Measurements from ENCODE around the gene IVNS1ABP.
"Not testable (repeated sequence)": the region's sequence is repeated elsewhere in the genome, so short reads cannot be mapped to it uniquely, and the experiment has no call there.

The IVNS1ABP gene

DNA sequence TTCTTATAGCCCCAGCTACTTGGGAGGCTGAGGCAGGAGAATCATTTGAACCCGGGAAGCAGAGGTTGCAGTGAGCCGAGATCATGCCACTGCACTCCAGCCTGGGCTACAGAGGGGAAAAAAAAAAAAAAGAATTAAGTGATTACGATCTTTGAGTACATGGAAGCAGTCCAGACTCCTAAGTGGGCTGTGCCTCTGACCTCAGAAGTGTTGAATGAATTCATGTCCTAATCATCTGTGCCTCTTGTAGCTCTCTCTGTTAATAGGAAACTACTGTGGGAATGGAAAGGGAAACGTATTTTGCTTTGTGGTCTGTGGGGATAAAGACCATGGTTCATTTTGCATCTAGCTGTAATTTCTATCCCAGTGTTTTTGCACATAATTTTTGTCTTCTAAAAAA is 8.4 kb upstream of the IVNS1ABP start:
- no peaks in the 10 kb centered on the region for H3K36me3 ChIP-seq (ENCODE audit: control insufficient read depth, insufficient read depth, low read length)
- no peaks in the 10 kb centered on the region for H3K27me3 ChIP-seq (replicated peaks; ENCODE audit: control insufficient read depth, insufficient read depth, low read length)
- H3K4me3 ChIP-seq (replicated peaks; ENCODE audit: low read depth, low read length) = no peak overlapping the region
- DNase-seq (ENCODE audit: extremely low read depth, insufficient read length) = no peak
- TF ChIP-seq, protein P1, sequence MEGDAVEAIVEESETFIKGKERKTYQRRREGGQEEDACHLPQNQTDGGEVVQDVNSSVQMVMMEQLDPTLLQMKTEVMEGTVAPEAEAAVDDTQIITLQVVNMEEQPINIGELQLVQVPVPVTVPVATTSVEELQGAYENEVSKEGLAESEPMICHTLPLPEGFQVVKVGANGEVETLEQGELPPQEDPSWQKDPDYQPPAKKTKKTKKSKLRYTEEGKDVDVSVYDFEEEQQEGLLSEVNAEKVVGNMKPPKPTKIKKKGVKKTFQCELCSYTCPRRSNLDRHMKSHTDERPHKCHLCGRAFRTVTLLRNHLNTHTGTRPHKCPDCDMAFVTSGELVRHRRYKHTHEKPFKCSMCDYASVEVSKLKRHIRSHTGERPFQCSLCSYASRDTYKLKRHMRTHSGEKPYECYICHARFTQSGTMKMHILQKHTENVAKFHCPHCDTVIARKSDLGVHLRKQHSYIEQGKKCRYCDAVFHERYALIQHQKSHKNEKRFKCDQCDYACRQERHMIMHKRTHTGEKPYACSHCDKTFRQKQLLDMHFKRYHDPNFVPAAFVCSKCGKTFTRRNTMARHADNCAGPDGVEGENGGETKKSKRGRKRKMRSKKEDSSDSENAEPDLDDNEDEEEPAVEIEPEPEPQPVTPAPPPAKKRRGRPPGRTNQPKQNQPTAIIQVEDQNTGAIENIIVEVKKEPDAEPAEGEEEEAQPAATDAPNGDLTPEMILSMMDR (IDR thresholded peaks at IDR 0.05; ENCODE audit: insufficient read depth, low read length, poor library complexity, severe bottlenecking) = no peak

DNA sequence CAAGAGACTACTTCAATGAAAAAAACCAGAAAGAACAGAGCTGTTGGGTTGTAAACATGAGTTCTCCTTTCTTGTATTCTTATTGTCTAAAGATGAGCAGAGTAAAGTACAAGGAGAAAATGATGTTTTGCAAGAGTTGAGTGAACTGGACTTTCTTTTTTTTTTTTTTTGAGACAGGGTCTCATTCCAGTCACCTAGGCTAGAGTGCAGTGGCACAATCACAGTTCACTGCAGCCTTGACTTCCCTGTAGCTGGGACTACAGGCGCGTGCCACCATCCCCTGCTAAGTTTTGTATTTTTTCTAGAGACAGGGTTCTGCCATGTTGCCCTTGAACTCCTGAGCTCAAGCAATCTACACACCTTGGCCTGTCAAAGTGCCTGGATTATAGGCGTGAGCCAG is 7.1 kb upstream of the IVNS1ABP start:
- TF ChIP-seq, protein P1 (IDR thresholded peaks at IDR 0.05; ENCODE audit: insufficient read depth, low read length, poor library complexity, severe bottlenecking) = no peak
- Histone ChIP-seq H3K4me3 (replicated peaks; ENCODE audit: low read depth, low read length) (no peak overlapping the region), H3K36me3 (ENCODE audit: control insufficient read depth, insufficient read depth, low read length) (no peaks in the 10 kb centered on the region), H3K27me3 (replicated peaks; ENCODE audit: control insufficient read depth, insufficient read depth, low read length) (no peaks in the 10 kb centered on the region)
- DNase-seq (ENCODE audit: extremely low read depth, insufficient read length) = no peak

DNA sequence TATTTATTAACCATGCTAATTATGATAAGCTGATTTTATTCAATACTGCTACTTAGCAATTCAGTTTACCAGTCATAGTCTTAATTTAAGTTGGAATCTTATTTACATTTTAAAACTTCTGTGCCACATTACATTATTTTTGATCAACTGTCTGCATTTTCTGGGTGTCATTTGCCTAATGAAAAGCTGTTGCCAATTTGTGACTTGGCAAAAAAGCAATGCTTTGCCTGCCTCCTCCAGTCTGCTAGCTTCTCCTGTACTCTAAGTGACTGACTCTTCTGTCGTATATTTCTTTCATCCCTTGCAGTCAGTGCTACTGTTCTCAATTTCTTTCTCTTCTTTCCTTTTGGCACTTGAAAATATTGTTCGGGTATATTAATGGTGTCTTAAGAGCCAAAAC is 5.6 kb upstream of the IVNS1ABP start:
- TF ChIP-seq, protein P1 (IDR thresholded peaks at IDR 0.05; ENCODE audit: insufficient read depth, low read length, poor library complexity, severe bottlenecking) = no peak
- no peak for DNase-seq (ENCODE audit: extremely low read depth, insufficient read length)
- no peaks in the 10 kb centered on the region for H3K36me3 ChIP-seq (ENCODE audit: control insufficient read depth, insufficient read depth, low read length)
- H3K4me3 ChIP-seq (replicated peaks; ENCODE audit: low read depth, low read length) = no peak overlapping the region
- H3K27me3 ChIP-seq (replicated peaks; ENCODE audit: control insufficient read depth, insufficient read depth, low read length) = no peaks in the 10 kb centered on the region

DNA sequence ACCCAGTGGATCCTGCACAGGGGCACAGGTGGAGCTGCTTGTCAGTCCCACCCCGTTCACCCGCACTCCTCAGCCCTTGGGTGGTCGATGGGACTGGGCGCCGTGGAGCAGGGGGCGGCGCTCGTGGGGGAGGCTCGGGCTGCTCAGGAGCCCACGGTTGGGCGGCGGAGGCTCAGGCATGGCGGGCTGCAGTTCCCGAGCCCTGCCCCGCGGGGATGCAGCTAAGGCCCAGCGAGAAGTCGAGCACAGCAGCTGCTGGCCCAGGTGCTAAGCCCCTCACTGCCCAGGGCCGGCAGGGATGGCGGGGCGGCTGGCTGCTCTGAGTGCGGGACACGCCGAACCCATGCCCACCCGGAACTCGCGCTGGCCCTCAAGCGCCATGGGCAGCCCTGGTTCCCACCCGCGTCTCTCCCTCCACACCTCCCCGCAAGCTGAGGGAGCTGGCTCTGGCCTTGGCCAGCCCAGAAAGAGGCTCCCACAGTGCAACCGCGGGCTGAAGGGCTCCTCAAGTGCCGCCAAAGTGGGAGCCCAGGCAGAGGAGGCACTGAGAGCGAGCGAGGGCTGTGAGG is 4.7 kb upstream of the IVNS1ABP start:
- not testable (repeated sequence) for H3K36me3 ChIP-seq (ENCODE audit: control insufficient read depth, insufficient read depth, low read length); H3K4me3 ChIP-seq (replicated peaks; ENCODE audit: low read depth, low read length); DNase-seq (ENCODE audit: extremely low read depth, insufficient read length); H3K27me3 ChIP-seq (replicated peaks; ENCODE audit: control insufficient read depth, insufficient read depth, low read length)

DNA sequence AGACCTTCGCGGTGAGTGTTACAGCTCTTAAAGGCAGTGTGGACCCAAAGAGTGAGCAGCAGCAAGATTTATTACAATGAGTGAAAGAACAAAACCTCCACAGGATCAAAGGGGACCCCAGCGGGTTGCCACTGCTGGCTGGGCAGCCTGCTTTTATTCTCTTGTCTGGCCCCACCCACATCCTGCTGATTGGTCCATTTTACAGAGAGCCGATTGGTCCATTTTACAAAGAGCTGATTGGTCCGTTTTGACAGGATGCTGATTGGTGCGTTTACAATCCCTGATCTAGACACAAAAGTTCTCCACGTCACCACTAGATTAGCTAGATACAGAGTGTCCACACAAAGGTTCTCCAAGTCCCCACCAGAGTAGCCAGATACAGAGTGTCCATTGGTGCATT is 4.1 kb upstream of the IVNS1ABP start:
- not testable (repeated sequence) for H3K27me3 ChIP-seq (replicated peaks; ENCODE audit: control insufficient read depth, insufficient read depth, low read length); H3K36me3 ChIP-seq (ENCODE audit: control insufficient read depth, insufficient read depth, low read length); H3K4me3 ChIP-seq (replicated peaks; ENCODE audit: low read depth, low read length); DNase-seq (ENCODE audit: extremely low read depth, insufficient read length)

DNA sequence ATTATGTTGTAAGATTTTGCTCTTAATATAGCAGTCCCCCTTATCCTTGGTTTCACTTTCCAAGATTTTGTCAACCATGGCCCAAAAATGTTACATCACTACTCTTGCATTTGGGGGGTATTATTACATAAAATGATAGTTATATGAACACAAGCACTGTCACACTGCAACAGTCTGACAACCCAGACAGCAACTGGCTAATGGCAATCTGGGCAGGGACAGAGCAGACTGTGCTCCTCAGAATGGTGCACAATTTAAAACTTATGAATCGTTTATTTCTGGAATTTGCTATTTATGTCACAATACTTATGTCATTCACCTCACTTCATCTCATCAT is 2.1 kb upstream of the IVNS1ABP start:
- DNase-seq (ENCODE audit: extremely low read depth, insufficient read length) = no peak

More for the DNA sequence above, 2.1 kb upstream of the IVNS1ABP start:
- no peaks in the 10 kb centered on the region for H3K36me3 ChIP-seq (ENCODE audit: control insufficient read depth, insufficient read depth, low read length)
- TF ChIP-seq, protein P1 (IDR thresholded peaks at IDR 0.05; ENCODE audit: insufficient read depth, low read length, poor library complexity, severe bottlenecking) = no peak
- H3K4me3 ChIP-seq (replicated peaks; ENCODE audit: low read depth, low read length) = no peak overlapping the region
- no peaks in the 10 kb centered on the region for H3K27me3 ChIP-seq (replicated peaks; ENCODE audit: control insufficient read depth, insufficient read depth, low read length)

Measured in GM06990 (cell line).